Fibroblast of skin of left biceps (primary cell): ENCODE measurements around the gene FHOD3.

Experiments used
- DNase-seq, 2 experiments: peaks; one replicate each; pipeline ENCODE4 v3.0.0-alpha.2; 2013; ENCODE audit warnings: low read depth in 2 of 2

Gene FHOD3

DNA sequence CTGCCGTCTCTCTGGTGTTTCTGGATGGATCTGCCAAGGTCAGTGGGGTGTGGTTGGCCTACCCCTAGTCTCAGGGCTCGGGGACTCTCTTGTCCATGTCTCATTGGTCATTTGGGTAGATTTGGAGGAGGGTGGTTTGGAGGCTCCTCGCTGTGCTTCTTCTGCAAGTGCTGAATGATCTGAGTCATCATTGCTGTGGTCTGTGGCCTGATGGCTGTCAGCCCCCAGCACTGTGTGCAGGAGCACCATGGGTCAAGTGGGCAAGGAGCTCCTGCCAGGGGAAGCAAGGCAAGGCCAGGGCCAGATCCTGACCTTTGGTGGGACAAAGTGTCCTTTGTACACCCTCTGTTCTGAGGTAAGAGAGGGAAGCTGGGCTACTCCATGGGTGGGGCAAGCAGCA, 221.8 kb downstream of the FHOD3 start:
- DNase-seq, result no peak

DNA sequence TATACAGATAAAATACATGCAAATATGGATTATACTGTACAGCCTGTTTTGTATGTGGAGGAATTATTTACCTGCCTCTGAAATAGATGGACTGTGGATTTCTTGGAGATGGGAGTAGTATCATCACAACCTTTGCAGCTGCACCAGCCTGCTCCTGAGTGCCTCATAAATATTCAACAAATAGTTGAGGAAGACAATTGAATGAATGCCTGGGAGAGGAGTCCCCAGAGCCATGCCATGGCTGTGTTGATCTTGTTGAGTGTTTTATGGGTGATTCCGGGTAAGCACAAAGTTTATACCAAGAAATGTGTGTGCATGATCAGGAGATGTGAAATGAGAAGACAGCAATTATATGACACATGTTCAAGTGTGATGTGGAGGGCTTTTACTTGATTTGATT, 225.0 kb downstream of the FHOD3 start:
- DNase-seq, result no peak

- DNase-seq, result no peak
These were observed 228.4 kb downstream of the FHOD3 start for GRCh38 chr18:36525913-36526312.

- no peak for DNase-seq
These were observed 229.1 kb downstream of the FHOD3 start for GRCh38 chr18:36526611-36527010.

DNA sequence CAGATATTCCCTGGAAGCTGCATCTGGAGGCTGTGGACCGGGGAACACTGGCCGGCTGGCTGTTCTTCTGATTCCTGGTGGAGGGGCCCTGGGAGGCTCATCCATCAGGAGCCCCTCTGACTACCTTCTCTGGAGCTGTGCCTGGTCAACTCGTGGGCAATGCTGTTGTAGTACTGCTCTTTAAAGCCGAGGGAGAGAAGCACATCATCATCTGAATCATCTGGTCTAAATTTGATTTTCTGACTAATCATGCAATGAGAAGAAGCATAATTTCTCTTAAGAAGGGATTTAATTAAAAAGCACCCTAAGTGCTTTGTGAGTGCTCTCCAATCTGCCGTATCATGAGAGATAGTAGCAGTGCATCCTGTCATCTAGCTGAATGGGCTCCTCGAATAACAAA, 229.5 kb downstream of the FHOD3 start:
- DNase-seq, result no peak

GRCh38 chr18:36527740-36528455, 230.4 kb downstream of the FHOD3 start:
- no peak for DNase-seq

DNA sequence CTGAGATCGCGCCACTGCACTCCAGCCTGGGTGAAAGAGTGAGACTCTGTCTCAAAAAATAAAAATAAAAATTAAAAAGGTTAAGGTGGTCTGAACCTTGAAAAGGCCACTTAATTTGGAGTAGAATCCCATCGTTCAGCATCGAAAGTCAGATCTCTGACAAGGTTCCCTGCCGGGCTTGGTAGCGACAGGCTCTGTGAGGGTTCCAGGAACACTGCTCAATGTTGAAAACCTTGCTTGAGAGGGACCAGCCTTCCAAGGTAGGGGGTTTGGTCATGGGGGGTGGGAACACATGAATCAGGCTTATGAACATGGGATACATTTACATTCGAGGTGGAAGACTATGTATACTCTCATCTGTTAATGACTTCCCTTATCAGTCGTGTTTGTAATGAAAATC, 232.2 kb downstream of the FHOD3 start:
- DNase-seq, result no peak

DNA sequence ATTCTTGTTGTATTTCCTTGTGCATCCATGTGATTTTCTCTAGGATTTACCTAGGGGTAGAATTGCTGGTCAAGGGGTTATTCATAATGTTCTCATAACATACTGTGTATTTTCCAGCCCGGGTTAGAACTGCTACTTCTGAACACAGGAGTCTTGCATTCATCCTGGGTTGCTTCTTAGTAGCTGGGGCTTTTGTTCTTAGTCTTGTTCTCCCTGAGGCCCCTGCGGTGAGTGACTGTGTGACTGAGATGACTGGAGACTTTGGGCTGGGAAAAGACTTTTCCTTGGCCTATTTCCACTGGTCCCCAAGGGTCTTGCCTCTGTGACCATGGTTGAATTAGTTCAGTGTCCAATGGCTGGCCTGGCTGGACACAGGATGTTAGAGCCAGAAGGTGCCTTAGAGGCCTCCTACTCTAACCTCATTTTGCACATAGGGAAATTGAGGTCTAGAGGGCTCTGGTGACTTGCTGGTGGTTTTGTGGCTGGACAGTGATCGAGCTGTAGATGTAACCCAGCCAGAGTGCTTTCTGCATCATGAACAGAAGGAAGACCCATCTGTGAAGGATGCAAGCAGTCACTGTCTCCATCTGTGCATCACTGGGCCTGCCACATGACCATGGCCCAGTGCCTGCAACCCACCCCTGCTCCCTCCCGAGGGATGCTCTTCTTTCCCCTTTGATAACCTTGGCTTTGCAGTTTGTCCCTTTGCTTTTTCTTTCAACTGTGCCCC, 233.3 kb downstream of the FHOD3 start:
- no peak for DNase-seq

- no peak for DNase-seq
These were observed 234.1 kb downstream of the FHOD3 start for GRCh38 chr18:36531636-36532035.

- DNase-seq, result peak in 1 of 2 experiments; percentile 6
These were observed 234.9 kb downstream of the FHOD3 start for GRCh38 chr18:36532394-36532793.

DNA sequence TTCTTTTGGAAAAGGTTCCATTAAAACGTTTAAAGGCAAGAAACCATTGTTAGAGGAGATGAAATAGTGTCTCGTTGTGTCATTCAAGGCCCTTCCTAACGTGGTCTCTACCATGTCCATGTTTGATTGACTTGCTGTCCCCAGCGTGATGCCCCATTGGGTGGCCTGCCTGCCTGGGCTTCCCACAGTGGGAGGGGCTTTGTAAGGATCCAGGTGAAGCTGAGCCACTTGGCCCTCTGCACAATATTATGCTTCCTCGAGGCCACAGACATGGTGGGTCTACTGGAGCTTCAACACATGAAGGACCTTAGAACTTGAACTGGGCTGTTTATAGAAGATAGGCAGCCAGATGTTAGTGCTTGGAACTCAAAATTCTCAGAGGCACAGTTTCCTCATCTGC, 235.3 kb downstream of the FHOD3 start:
- no peak for DNase-seq

GRCh38 chr18:36533446-36534153, 236.1 kb downstream of the FHOD3 start:
- DNase-seq, result no peak

DNA sequence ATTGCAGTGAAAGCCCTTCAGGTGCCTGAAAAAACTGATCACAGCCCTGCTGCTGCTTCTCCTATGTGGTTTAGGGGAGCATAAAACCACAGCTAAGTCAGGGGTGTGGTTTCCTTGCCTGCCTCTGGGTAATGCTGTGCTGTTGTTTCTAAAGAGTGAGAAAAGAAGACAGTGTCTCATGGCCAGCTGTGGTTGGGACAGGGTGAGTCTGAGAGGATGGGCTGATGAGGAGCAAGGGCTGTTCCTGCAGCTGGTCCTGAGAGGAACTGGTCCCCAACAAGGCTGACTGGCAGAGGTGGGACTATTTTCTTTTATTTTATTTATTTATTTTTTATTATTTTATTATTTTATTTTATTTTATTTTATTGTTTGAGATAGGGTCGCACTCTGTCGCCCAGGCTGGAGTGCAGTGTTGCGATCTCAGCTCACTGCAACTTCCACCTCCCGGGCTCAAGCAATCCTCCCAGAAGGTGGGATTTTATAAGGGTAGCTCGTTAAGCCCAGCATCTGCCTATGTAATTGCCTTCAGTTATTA, 236.7 kb downstream of the FHOD3 start:
- DNase-seq, result no peak

- no peak for DNase-seq
These were observed 237.9 kb downstream of the FHOD3 start for GRCh38 chr18:36535202-36535935.

GRCh38 chr18:36536426-36536825, 238.9 kb downstream of the FHOD3 start:
- DNase-seq, result no peak

GRCh38 chr18:36537289-36537688, 239.8 kb downstream of the FHOD3 start:
- DNase-seq, result no peak

- DNase-seq, result no peak
These were observed 242.2 kb downstream of the FHOD3 start for GRCh38 chr18:36539674-36540231.

DNA sequence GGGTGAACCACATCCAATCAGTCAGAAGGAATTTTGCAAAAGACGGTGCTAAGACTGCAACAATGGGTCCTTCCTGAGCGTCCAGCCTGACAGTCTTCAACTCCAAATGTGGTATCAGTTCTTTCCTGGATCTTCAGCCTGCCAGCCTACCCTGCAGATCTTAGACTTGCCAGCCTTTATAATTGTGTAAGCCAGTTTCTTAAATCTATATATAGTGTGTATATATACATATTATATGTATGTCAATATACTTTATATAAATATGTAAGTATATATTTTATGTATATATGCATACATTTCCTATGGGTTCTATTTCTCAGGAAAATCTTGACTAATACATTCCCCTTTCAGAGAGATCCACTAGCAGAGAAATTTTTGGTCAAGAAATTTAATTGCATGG, 245.5 kb downstream of the FHOD3 start:
- no peak for DNase-seq

GRCh38 chr18:36543991-36544725, 246.6 kb downstream of the FHOD3 start:
- no peak for DNase-seq

- no peak for DNase-seq
These were observed 248.4 kb downstream of the FHOD3 start for GRCh38 chr18:36545821-36546427.
